Activated T-cell treated with anti-CD3 and anti-CD28 coated beads for 48 hours (primary cell): Measurements from ENCODE around the gene FLG.
"Not testable (repeated sequence)": the region's sequence is repeated elsewhere in the genome, so short reads cannot be mapped to it uniquely, and the experiment has no call there.

Experiments used
- DNase-seq: peaks from one replicate; pipeline ENCODE4 v3.0.0-alpha.2; 2020; ENCODE audit warnings: low read depth

FLG gene

GRCh38 chr1:152256394-152256793, 68.6 kb downstream of the FLG start:
- DNase-seq, result not testable (repeated sequence)
